Cerebellar nuclear complex (tissue), 1 donor: ENCODE measurements around the gene CAST.

ENCODE experiments used
- DNase-seq, 2 experiments: peaks; one replicate each; lab custom pipeline; 2025; lab: John Stamatoyannopoulos, UW

The CAST gene

DNA sequence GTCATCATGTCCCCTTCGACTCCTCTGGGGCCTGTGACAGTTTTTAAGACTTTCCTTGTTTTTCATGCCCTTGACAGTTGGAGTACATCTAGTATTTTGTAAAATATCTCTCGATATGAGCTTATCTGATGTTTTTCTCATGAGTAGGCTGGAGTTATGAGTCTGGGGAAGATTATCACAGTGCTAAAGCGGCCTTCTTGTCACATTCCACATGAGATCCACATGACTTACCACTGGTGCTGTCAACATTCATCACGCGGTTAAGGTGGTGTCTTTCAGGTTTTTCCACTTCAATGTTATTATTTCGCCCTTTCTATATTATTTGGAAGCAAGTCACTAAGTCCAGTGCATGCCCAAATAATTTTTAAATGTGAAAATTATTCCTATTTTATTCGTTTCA, 17.1 kb upstream of the CAST start:
- no peak for DNase-seq

DNA sequence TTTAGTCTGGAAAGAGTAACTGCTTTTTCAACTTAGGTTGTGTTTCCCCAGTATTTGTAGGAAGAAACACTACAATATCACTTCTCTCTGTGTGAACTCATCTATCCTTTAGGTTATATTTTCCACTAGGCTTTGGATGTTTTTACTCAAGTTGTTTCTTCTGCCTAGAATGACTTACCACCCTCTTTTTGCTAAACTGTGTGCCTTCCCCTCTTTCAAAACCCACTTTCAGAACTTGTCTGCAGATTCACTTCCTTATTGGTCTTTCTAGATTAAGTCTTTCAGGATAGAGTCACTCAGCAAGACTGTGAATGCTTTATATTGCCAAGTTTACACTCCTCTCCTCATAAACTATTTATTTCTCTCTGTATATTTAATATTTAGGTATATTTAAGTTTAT, 14.2 kb upstream of the CAST start:
- DNase-seq = no peak

DNA sequence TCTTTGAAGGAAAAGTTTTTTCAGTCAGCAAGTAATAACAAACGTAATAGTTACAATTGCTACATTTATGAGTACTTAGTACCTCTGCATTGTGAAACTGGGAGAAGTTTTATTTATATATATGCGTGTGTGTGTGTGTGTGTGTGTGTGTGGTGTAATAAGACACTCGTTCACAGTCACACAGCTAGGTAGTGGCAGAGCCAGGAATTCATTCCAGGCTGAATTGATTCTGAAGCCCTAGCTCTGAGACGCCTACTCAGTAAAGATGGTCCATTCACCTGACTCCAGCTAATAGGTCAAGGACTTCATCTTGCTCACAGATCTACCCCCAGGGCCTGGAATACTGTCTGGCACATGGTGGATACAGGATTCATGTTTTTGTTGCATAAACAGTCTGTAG, 13.6 kb upstream of the CAST start:
- DNase-seq = no peak

DNA sequence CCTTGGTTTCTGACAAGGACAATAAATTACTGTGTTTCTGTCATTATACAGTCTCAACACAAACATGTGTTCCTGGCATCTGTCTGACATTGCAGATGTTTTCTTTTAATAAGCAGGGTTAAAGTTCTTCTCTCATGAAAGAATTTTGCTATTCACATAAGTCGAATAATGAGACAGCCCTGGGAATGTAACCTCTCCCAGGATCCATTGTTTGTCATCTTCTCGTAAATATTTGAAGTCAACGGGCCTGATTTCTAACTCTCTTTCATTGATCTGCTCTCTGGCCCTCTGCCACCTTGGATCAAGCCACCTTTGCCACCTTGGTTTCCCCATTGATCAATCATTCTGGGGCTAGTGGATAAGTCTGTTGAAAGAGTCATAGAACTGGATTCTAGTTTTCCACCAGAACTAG, 12.9 kb upstream of the CAST start:
- no peak for DNase-seq

DNA sequence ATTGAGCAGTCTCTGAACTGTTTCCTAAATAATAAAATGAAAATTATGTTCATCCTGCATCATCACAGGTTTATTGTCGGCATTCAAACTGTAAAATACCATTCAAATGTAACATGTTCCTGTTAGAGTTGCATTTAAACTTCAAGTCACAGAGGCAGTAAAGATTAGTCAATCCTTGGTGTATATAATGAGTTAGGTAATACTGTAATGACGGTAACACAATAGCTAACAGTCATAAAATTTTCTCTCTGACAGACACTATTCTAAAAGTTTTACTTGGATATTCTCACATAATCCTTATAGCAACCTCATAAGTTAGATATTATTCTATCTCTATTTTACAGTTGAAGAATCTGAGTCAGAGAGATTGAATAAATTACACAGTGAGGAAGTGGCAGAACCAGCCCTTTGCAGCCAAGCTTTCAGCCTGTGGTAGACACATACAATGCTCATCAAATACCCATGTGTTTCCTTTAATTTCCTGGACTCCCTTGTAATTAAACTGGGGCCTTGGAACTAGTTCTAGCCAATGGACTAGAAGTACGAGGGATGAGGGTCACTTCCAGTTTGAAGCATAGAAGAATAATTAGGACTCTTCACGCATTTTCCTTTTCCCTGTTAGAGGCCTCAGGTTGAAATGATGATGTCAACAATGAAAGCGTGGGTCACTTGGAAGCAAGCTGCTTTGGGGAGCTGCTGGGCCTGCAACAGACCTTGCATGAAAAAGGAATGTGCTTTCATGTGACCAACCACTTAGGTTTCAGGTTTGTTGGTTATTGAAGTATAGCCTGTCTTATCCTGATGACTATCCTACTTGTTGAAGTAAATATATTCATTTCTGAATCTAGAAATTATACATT, 12.3 kb upstream of the CAST start:
- no peak for DNase-seq

DNA sequence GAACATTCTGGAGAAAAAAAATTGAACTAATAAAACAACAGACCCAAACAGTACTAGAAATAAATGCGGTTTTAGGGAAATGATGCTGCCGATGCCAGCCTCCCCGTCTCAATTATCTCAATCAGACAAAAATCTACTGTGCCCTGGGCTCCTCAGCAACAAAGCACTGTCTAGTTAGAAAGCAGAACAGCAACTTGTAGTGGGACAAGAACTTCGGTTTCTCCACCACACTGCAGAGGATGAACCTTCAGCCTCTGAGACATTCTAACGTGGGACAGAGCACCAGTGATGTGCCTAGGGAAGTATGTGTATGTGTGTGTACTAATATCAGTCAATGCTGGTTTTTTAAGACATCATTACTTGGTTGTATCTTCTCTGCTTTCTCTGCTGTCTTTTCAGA, 11.1 kb upstream of the CAST start:
- DNase-seq = no peak

DNA sequence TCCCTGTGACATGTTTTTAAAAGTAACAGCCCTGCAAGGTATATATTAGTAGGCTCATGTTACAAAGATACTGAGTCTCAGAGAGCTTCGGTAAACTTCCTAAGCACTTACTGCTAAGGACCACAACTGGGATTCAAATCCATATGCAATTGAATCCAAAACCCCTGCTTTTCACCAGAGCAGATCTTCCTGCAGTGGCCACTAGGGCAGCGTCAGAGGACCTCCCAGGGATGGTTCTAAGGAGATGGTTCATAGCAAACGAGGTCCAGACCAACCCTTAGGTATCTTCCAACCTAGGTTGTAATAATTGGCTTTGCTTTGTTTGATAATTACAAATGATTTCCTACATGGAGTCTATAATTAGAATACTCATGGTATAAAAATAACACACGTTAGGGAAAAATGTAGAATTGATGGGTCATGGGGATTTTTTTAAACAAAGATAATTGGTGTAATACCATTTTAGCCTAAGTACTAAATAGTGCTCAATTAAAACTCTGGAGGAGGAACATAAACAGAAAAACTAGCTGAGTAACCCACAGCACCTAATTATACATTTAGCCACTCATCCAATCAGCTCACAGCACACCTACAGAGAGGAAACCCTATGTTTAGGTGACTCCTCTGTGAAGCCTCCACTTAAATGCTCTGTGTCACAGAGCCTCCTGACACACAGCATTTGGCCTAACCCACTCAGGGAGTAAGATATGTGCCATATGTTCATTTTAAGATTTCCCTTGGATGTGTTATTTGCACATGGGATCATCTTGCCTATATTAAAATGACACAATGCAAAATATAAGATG, 10.0 kb upstream of the CAST start:
- no peak for DNase-seq

DNA sequence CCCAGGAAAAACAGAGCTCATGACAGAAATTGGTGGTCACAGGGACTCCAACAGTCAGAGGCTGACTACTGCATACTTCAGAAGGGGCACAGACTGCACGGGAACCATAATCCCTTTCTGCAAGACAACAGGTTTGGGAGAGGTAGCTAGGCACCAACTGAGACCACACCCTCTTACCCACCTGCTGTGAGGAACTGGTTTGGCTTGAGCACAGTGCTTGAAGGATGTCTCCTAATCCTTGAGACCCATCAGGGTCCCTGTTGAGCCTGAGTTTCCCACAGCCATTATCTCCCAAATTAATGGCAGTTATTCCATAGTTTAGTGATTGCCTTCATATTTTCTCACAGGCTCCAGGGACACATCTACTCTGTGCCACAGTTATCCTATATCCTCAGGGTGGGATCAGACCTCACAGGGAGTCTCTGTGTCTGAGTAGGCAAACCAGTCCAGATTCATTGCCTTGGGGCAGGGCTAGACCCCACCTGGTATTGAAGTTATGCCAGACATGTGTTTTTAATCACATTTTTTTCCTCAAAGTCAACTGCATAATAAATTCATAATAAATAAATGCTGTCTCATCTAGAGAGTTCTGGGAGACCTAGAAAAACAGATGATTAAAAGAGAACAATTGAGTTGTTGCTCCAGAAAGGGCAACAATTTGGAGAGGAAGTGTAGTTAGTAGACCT, 9.3 kb upstream of the CAST start:
- no peak for DNase-seq

DNA sequence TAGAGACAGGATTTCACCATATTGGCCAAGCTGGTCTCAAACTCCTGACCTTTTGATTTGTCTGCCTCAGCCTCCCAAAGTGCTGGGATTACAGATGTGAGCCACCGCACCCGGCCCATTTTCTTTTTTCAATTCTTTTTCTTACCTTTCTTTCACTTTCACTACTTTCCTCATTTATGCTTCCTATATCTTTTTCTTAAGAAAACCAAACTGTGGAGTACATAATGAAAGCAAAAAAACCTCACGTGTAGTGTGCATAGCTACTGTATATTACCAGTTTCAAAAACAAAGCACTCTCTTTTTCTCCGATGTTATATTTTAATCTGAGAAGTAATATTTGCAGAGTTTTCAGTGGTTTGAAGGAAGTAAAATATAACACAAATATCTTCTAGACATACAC, 8.0 kb upstream of the CAST start:
- DNase-seq = no peak

DNA sequence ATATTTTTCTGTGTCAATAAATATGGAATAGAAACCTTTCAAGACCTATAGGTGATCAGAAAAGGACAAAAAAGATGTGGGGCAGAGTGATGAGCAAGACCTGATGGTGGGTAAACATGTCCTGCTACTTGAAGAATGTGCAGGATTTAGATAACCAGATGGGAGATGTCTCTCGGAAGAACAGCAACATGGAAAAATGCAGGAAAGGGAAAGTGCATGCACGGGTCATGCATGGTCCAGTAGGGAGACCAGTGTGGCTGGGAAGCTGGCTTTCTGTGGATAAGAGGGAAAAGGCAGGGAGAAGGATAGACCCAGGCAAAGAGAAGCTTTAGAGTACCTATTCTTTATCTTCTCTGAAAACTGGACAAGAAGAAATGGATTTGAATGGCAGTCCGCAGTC, 7.1 kb upstream of the CAST start:
- no peak for DNase-seq

DNA sequence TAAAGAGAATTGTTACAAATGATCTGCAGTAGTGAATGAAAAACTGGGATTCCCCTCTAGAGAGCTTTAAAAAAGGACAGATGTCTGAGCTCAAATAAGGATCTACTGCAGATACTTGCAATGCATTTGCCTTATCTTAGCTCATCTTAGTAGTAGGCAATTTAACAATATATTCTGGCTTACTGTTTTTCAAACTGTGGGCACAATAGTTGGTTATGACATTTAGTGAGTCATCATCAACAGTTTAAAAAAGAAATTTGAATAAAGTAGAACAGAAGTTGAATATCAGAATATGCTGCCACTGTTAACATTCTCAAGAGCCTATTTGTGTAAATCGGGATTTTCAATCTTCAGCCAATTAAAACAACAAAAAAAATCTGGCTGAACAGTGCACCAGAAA, 6.7 kb upstream of the CAST start:
- DNase-seq = no peak

DNA sequence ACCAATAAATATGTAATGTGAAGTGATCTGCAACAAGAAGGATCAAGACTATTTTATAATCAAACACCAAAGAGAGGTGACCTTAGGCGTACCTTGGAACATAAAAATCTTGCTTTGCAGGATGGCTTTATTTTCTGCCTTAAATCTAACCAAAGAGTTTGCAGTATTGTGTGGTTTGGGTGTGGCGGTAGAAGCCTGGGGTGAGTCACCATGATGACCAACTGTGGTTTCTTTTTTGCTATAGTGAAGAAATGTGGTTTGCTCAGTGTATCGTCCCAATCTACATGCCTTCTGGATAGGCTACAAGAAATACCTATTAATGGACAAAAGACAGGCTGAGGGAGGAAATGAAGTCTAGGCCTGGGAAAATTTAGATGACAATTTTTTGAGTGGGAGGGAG, 5.1 kb upstream of the CAST start:
- DNase-seq = no peak

DNA sequence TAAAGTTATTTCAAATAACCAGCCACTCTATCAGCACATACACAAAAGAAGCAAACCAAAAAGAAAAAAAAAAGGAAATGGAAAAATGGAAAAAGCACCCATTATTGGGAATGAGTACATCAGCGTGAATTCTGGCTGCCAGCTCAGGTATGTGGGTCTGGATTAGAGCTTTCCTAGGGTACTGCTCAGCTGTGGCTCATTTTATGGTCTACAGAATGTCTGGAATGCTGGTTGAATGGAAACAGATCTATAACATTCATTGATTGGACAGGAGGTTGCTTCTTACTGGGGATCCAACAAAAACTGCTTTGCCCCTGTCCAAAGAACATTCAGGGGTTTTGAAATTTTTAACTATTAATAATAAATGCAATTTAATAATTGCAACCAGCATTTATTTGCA, 3.9 kb upstream of the CAST start:
- DNase-seq = no peak

DNA sequence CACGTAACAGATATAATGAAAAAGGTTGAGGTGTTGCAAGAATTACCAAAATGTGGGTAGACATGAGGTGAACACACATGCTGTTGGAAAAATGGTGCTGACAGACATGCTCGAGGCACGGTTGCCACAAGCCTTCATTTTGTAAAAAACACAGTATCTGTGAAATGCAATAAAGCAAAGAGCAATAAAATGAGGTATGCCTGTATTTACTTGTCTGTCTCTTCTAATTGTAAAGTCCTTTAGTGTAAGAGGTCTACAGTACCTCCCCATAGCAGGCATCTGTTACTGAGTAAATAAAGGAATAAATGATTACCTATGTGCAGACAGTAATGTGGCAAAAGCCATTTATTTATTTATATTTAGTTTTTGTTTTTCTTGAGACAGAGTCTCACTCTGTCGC, 3.0 kb upstream of the CAST start:
- DNase-seq = no peak

DNA sequence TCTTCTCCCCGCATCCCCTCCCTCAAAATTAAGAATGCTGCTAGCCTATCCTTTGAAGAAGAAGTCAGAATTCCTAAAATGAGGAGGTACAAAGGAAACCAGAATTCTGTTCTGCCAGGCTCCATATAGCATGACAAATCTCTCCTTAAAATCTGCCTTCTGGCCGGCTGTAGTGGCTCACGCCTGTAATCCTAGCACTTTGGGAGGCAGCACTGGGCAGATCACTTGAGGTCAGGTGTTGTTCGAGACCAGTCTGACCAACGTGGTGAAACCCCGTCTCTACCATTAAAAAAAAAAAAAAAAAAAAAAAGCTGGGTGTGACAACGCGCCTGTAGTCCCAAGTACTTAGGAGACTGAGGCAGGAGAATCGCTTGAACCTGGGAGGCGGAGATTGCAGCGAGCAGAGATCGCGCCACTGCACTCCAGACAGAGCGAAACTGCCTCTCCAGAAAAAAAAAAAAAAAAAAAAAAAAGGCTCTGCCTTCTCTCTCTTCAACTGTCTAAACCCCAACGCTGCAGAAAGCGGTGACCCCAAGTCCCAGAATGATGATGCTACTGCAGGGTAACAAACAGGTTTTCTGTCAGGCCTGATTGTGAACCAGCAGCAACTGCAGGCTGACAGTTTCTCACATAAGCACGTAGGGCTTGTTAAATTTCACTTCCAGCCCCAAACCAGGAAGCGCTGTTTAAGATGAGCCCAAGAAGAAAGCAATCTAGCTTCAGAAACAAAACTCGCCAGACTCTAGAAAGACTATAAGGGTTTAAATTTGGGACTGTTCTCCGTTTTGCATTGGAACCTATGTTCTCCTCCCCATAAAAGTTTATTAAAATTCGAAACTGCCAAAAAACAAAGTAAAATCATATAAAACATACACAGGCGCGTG, 963 bp upstream of the CAST start:
- no peak for DNase-seq

DNA sequence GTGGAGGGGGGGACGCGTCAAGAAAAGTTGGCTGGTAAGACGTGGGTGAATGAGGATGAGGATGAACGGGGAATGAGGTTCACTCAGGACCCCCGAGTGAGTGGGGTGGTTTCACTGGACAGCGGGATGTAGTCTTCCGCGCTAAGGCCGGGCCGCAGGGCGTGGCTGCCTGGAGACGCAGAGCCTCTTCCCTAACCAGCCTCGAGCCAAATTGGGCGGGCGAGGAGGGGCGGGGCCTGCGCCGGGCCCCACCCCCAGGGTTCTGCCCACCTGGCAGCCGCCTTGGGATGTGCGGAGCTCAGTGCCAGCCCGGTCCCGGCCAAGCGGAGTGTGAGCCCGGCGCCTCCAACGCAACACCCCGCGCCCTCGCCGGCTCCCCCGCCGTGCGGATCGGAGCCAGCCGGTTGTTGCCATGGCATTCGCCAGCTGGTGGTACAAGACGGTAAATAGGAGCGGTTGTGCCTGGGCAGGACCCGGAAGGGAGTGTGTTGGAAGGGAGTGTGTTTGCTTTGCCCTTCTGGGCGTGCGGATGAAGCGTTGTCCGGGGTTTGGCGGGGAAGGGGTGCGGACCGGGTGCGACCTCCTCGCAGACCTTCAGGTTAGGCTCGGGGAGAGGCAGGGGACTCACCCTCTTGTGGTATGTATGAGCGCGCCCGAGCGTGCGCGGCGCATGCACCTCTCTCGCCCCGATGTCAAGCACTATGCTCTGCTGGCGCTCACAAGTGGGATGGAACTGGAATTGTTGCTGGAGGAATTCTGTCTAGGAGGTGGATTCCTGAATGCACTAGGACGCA, 746 bp downstream of the CAST start:
- peak; percentile 24 to 66 for DNase-seq

DNA sequence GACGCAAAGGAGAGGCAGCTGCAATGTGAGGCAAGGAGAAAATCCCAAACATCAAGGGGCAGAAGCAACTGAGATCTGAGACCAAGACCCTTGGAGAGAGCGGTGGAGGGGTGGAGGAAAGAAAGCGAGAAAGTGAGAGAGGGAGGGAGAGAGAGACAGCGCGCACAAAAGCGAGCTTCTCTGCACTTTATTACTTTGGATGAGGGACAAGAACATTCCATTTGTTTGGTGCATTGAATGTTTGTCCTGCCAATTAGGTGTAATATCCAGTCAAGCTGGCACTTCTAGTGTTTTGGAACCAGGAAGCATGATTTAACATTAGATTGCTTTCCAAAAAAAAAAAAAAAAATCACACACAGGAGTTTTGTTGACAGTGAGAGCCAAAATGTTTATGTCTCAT, 1.4 kb downstream of the CAST start:
- no peak for DNase-seq

DNA sequence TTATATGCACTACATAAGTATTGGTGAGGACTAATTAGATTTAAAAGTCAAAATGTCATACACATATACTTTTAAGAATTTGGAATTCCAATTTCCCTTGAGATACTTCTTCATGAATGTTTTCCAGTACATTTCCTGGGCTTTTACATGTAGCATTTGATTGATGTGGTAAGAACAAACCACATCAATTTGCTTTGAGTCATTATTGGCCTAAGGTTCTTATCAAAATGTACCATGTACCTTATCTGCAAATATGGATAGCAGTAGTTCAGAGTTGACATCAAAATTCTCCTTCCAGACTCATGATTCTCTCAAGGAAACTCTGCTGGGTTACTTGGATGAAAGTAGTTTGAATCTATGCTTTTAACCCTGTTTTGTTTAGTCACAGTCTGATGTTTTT, 2.5 kb downstream of the CAST start:
- DNase-seq = no peak

DNA sequence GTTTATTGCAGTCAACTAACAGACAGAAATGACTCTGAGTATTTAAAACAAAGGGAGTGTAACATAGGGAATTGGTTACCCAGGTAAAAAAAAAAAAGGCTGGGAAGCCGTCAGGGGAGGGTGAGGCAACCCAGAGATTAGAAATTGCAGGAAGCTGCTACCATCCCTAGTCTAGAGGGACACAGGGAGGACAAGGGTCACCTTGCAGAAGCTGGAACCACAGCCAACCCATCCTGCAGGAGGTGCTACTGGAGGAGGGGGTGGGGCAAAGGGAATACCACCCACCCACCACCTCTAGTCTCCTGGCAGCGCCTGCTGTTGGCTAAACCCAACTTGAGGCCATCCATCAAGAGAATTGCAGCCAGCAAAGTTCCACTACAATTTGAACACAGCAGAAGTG, 6.5 kb downstream of the CAST start:
- DNase-seq = no peak

DNA sequence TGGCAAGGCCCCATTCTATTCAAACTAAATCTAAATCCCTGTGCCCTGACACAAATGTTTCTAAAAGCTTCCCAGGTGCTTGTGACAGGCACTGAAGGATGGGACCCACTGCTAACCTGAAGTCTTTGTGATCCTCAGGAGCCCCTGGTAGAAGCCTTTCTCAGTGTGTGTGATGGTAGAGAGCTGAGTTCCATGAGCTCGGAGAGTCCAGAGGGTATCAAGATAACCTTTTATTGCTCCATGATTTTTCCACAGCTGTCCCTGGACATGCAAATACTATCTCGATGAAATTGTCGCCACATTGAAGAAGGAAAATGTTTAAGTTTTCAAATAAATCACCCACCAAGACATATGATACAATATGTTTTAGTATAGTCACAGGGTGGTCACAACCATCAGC, 7.7 kb downstream of the CAST start:
- no peak for DNase-seq

DNA sequence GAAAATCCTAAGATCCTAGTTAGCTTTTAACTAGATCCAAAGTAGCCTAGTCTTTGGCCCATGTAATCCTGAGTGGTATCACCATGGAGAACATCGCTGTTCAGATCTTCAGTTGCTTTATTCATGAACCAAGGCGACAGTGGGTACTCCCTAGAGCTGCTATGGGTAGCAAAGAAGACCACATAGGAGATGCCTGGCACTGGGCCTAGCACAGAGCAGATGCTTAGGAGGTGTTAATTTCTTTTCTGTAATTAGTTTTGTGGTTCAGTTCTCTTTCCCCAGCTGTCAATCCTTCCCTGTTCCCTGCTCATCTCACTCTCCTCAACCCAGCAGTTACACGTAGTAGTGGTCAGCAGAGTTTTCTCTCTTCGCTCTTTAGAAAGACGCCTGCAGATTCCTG, 9.3 kb downstream of the CAST start:
- DNase-seq = no peak
